DND-41 (cell line): ENCODE data around the gene F13A1.

Source experiments
- ATAC-seq: fragments of 200-7000 bp; cut with Tn5 transposase; 3 replicates; pipeline ENCODE4 v1.9.1; 2021; ENCODE audit warnings: low read depth; ENCODE audit not compliant: insufficient read depth
- DNase-seq: peaks from one replicate; pipeline ENCODE4 v3.0.0-alpha.2; 2020
- H2AFZ ChIP-seq: 2 replicates; pipeline ENCODE4 v1.6.0; 2012; ENCODE audit warnings: low read depth, low read length
- H3K27ac ChIP-seq: 2 replicates; pipeline ENCODE4 v1.5.1; 2012; ENCODE audit warnings: low read length, inconsistent platforms
- H3K27me3 ChIP-seq: fragments of 200-600 bp; sonication (generic); 2 replicates; pipeline ENCODE4 v1.6.0; 2012; ENCODE audit warnings: low read length, mild to moderate bottlenecking, inconsistent platforms; ENCODE audit not compliant: insufficient read depth, poor library complexity
- H3K36me3 ChIP-seq: 2 replicates; pipeline ENCODE4 v1.5.1; 2012; ENCODE audit warnings: low read length, inconsistent platforms; ENCODE audit not compliant: insufficient read depth
- H3K4me1 ChIP-seq: 2 replicates; pipeline ENCODE4 v1.5.1; 2012; ENCODE audit warnings: mild to moderate bottlenecking, low read length; ENCODE audit not compliant: insufficient read depth
- H3K4me2 ChIP-seq: 2 replicates; pipeline ENCODE4 v1.6.0; 2012; ENCODE audit warnings: mild to moderate bottlenecking, moderate library complexity, low read length, inconsistent platforms; ENCODE audit not compliant: insufficient read depth
- H3K4me3 ChIP-seq, 2 experiments: fragments of 200-600 bp in 1 of 2; shearing (Covaris generic) in 1 of 2; 2 replicates each; pipeline ENCODE4 v1.5.1; 2012 to 2016; ENCODE audit warnings: inconsistent platforms in 2 of 2, low read length in 2 of 2, mild to moderate bottlenecking in 2 of 2, low read depth in 1 of 2, moderate library complexity in 1 of 2
- H3K79me2 ChIP-seq: 2 replicates; pipeline ENCODE4 v1.6.0; 2012; ENCODE audit warnings: low read length, inconsistent platforms; ENCODE audit not compliant: insufficient read depth
- H3K9ac ChIP-seq: 2 replicates; pipeline ENCODE4 v1.6.0; 2012; ENCODE audit warnings: low read depth, mild to moderate bottlenecking, inconsistent platforms, low read length, moderate library complexity
- H3K9me3 ChIP-seq: 2 replicates; pipeline ENCODE4 v1.5.1; 2012; ENCODE audit warnings: low read length, moderate library complexity, mild to moderate bottlenecking, inconsistent platforms; ENCODE audit not compliant: insufficient read depth, severe bottlenecking
- H4K20me1 ChIP-seq: 2 replicates; pipeline ENCODE4 v1.6.0; 2012; ENCODE audit warnings: low read length; ENCODE audit not compliant: insufficient read depth
- EZH2 ChIP-seq: IDR thresholded peaks from 3 replicates; pipeline ENCODE4 v1.6.1; 2012; ENCODE audit warnings: borderline replicate concordance, low read depth, mild to moderate bottlenecking, moderate library complexity, low read length, inconsistent platforms; ENCODE audit not compliant: severe bottlenecking
- TF ChIP-seq, protein P1 (sequence below): IDR thresholded peaks from 2 replicates; pipeline ENCODE4 v1.5.1; 2012; ENCODE audit warnings: borderline replicate concordance, low read length, moderate library complexity, mild to moderate bottlenecking; ENCODE audit not compliant: poor library complexity, severe bottlenecking; ENCODE audit errors: extremely low read depth

F13A1 gene

DNA sequence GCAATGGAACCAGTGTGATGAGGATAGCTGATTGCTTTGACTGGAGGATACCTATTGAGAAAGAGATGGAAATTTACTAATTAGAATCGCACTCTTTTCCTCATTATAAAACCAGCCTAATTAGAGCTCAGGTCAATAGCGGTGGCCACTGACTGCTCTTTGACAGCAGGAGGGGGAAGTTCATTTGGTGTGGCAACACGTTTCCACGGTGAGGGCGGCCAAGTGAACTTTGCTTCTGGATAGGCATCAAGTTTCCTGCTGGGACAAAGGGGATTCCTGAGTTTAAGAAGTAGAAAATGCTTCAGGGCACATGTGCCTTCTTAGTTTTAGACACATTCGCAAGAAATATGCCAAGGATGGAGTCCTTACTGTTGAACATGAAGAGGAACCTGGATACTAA is 168.4 kb downstream of the F13A1 start:
- no peak for ATAC-seq
- Histone ChIP-seq H4K20me1 (no peaks in the 10 kb centered on the region), H3K36me3 (no peaks in the 10 kb centered on the region), H3K9ac (no peak overlapping the region), H2AFZ (no peak overlapping the region), H3K79me2 (no peaks in the 10 kb centered on the region), H3K9me3 (no peaks in the 10 kb centered on the region), H3K4me3 (no peak overlapping the region), H3K4me1 (no peaks in the 10 kb centered on the region), H3K27me3 (peaks cover 14% of the 10 kb centered on the region), H3K4me2 (no peak overlapping the region), H3K27ac (no peak overlapping the region)
- TF ChIP-seq EZH2: no peak
- TF ChIP-seq, protein P1, sequence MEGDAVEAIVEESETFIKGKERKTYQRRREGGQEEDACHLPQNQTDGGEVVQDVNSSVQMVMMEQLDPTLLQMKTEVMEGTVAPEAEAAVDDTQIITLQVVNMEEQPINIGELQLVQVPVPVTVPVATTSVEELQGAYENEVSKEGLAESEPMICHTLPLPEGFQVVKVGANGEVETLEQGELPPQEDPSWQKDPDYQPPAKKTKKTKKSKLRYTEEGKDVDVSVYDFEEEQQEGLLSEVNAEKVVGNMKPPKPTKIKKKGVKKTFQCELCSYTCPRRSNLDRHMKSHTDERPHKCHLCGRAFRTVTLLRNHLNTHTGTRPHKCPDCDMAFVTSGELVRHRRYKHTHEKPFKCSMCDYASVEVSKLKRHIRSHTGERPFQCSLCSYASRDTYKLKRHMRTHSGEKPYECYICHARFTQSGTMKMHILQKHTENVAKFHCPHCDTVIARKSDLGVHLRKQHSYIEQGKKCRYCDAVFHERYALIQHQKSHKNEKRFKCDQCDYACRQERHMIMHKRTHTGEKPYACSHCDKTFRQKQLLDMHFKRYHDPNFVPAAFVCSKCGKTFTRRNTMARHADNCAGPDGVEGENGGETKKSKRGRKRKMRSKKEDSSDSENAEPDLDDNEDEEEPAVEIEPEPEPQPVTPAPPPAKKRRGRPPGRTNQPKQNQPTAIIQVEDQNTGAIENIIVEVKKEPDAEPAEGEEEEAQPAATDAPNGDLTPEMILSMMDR: no peak
- no peak for DNase-seq

DNA sequence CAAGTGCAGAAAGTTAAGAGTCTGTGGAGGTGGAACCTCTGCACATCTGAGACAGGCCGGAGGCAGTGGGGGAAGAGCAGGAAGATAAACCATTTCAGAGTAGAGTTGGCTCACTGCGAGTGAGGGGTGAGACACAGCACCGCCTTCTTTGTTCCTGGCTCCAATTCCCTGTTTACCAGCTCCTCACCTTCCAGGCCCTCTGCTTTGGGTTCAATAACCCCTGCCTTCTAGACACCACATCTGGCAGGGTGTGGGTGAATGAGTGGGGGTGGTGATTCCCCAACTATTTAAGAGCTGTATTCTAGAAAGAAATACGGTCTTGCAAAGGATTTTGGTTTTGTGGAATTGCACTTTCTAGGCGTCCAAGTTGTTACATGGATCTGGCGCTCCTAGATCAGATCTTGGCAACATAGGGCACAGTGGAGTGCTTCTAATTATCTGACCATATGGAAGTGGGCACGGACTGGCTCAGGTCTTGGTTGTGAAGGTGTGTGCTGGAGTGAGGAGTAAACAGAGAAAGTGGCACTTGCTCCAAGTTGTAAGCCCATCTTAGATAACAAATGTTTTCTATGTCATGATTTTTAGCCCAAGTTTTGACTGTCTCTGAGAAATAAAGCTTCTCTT is 172.2 kb downstream of the F13A1 start:
- H3K9ac ChIP-seq: no peak overlapping the region
- H3K36me3 ChIP-seq: no peaks in the 10 kb centered on the region
- no peaks in the 10 kb centered on the region for H3K4me1 ChIP-seq
- H3K4me2 ChIP-seq: no peak overlapping the region
- DNase-seq: no peak
- TF ChIP-seq, protein P1: no peak
- TF ChIP-seq EZH2: no peak
- H4K20me1 ChIP-seq: no peaks in the 10 kb centered on the region
- no peak for ATAC-seq
- no peaks in the 10 kb centered on the region for H3K9me3 ChIP-seq
- H3K27me3 ChIP-seq: peaks cover 4% of the 10 kb centered on the region
- H3K79me2 ChIP-seq: no peaks in the 10 kb centered on the region
- no peak overlapping the region for H3K27ac ChIP-seq
- H3K4me3 ChIP-seq: no peak overlapping the region
- no peak overlapping the region for H2AFZ ChIP-seq

DNA sequence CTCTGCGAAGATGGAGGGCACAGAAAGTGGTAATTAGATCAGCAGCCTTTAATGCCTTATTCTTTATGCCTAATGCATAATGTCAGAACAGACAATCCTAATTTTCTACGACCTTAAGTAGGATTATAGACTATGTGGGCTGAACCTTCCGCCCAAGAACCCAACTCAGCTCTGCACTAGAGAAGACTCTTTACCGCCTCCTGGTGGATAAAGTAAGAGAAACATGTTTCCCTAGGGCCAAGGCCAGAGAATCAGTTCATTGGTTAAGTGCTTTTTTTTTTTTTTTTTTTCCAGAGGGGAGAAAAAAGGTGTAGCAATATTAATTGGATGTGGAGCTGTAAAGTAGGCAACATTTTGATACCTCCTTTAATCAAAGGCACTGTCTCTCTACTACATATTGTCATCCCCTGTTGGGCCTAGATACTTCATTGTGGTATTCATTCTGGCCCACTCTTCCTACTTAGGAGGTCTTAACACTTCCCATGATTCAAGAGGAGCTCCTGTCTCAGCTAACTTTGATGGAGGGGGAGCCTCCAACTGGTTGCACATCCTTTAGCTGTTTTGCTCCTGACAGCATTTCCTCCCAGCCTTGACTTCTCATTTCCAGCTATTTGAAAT is 188.9 kb downstream of the F13A1 start:
- Histone ChIP-seq H3K27ac (no peak overlapping the region), H3K27me3 (peaks cover 2% of the 10 kb centered on the region), H2AFZ (no peak overlapping the region), H3K9me3 (no peaks in the 10 kb centered on the region), H3K4me1 (no peaks in the 10 kb centered on the region), H3K36me3 (no peaks in the 10 kb centered on the region), H3K79me2 (no peaks in the 10 kb centered on the region), H3K4me3 (no peak overlapping the region), H4K20me1 (no peaks in the 10 kb centered on the region), H3K9ac (no peak overlapping the region), H3K4me2 (no peak overlapping the region)
- DNase-seq: peak; percentile 36
- TF ChIP-seq, protein P1: peak; percentile 70
- no peak for TF ChIP-seq EZH2
- ATAC-seq: peak; percentile 60; the same call in 2 of the 3 replicates
